Measurements from ENCODE around the gene NAP1L4.

Gene NAP1L4

GRCh38 chr11:2923446-2924375, 68.4 kb downstream of the NAP1L4 start:
- DNase-seq (ENCODE audit: low read depth in 2 of 2): no peak

GRCh38 chr11:2922655-2923054, 69.5 kb downstream of the NAP1L4 start:
- no peak for DNase-seq (ENCODE audit: low read depth in 2 of 2)

GRCh38 chr11:2921742-2922493, 70.2 kb downstream of the NAP1L4 start:
- DNase-seq (ENCODE audit: low read depth in 2 of 2): no peak

- no peak for DNase-seq (ENCODE audit: low read depth in 2 of 2)
Measured at GRCh38 chr11:2921261-2921660, 70.9 kb downstream of the NAP1L4 start.

GRCh38 chr11:2920343-2920742, 71.8 kb downstream of the NAP1L4 start:
- no peak for DNase-seq (ENCODE audit: low read depth in 2 of 2)

- no peak for DNase-seq (ENCODE audit: low read depth in 2 of 2)
Measured at GRCh38 chr11:2919837-2920236, 72.3 kb downstream of the NAP1L4 start.

- DNase-seq (ENCODE audit: low read depth in 2 of 2): no peak
Measured at GRCh38 chr11:2919188-2919587, 72.9 kb downstream of the NAP1L4 start.

GRCh38 chr11:2917842-2918490, 74.2 kb downstream of the NAP1L4 start:
- no peak for DNase-seq (ENCODE audit: low read depth in 2 of 2)

- no peak for DNase-seq (ENCODE audit: low read depth in 2 of 2)
Measured at GRCh38 chr11:2916892-2917645, 75.1 kb downstream of the NAP1L4 start.

GRCh38 chr11:2916114-2916891, 75.8 kb downstream of the NAP1L4 start:
- DNase-seq (ENCODE audit: low read depth in 2 of 2): no peak

- DNase-seq (ENCODE audit: low read depth in 2 of 2): no peak
Measured at GRCh38 chr11:2915473-2915872, 76.7 kb downstream of the NAP1L4 start.

- DNase-seq (ENCODE audit: low read depth in 2 of 2): no peak
Measured at GRCh38 chr11:2914455-2915195, 77.5 kb downstream of the NAP1L4 start.

- DNase-seq (ENCODE audit: low read depth in 2 of 2): no peak
Measured at GRCh38 chr11:2913776-2914175, 78.4 kb downstream of the NAP1L4 start.

GRCh38 chr11:2913019-2913431, 79.1 kb downstream of the NAP1L4 start:
- DNase-seq (ENCODE audit: low read depth in 2 of 2): no peak

GRCh38 chr11:2912498-2912897, 79.6 kb downstream of the NAP1L4 start:
- DNase-seq (ENCODE audit: low read depth in 2 of 2): no peak

- no peak for DNase-seq (ENCODE audit: low read depth in 2 of 2)
Measured at GRCh38 chr11:2911785-2912391, 80.2 kb downstream of the NAP1L4 start.

GRCh38 chr11:2911088-2911784, 80.9 kb downstream of the NAP1L4 start:
- DNase-seq (ENCODE audit: low read depth in 2 of 2): no peak

- DNase-seq (ENCODE audit: low read depth in 2 of 2): no peak
Measured at GRCh38 chr11:2910401-2910955, 81.7 kb downstream of the NAP1L4 start.

Measured in stimulated activated CD8-positive, alpha-beta memory T cell treated with anti-CD3 and anti-CD28 coated beads, Interleukin-15, amount 100 ng/mL, for 48 hours (primary cell).